Tibial nerve (tissue), 4 donors: ENCODE results near the gene RASA3.

ENCODE experiments used
- CTCF ChIP-seq, 5 experiments: fragments of 200-600 bp in 3 of 5; fragments of 450-650 bp in 2 of 5; sonication (generic) in 3 of 5; IDR thresholded peaks; one replicate each; pipeline ENCODE4 v1.5.1; 2016 to 2019; ENCODE audit warnings: antibody characterized with exemption in 5 of 5, mild to moderate bottlenecking in 3 of 5, moderate library complexity in 2 of 5
- EP300 ChIP-seq, 2 donors: sonication (generic); formaldehyde crosslinking; IDR thresholded peaks; one replicate each; pipeline ENCODE4 v1.6.1; 2017; ENCODE audit warnings: antibody characterized with exemption in 2 of 2, mild to moderate bottlenecking in 1 of 2
- POLR2A ChIP-seq, 2 donors: fragments of 450-650 bp; IDR thresholded peaks; one replicate each; pipeline ENCODE4 v1.6.1; 2017; ENCODE audit warnings: antibody characterized with exemption in 2 of 2, mild to moderate bottlenecking in 2 of 2, moderate library complexity in 2 of 2

GRCh38 chr13:114097893-114098688 is 34.3 kb downstream of the RASA3 start:
- TF ChIP-seq CTCF (IDR thresholded peaks at IDR 0.05) (no peak), POLR2A (IDR thresholded peaks at IDR 0.05) (no peak), EP300 (IDR thresholded peaks at IDR 0.05) (no peak)
